ENCODE results near the gene TOR2A. TPM values are rescaled to one million over a fixed set of nuclear protein-coding genes. Genes with fewer than 3 reads are reported as not detected.

The TOR2A gene
- total RNA-seq (12.7 TPM), polyA plus RNA-seq (ENCODE audit: insufficient read depth, low read depth, low replicate concordance) (14.5 TPM)
- long read RNA-seq, donor 1, transcript TOR2A-203 (5 exons, 1,523 nt): major isoform, 5 of 9 reads
- long read RNA-seq, donor 1, partial matches to known transcripts: 0 of 9 reads
- long read RNA-seq, donor 1, other reads (novel, unspliced or antisense): 0 of 9 reads
- long read RNA-seq, donor 2, partial matches to known transcripts: 0 of 9 reads
- long read RNA-seq, donor 2, other reads (novel, unspliced or antisense): 0 of 9 reads
- long read RNA-seq, donor 3, transcript TOR2A-203 (5 exons, 1,523 nt): major isoform, 5 of 9 reads
- long read RNA-seq, donor 3, partial matches to known transcripts: 0 of 9 reads
- long read RNA-seq, donor 3, other reads (novel, unspliced or antisense): 0 of 9 reads
- long read RNA-seq, donor 4, partial matches to known transcripts: 26 of 49 reads
- long read RNA-seq, donor 4, other reads (novel, unspliced or antisense): 19 of 49 reads
- long read RNA-seq, donor 5: 0 reads
- long read RNA-seq, donor 6, partial matches to known transcripts: 0 of 8 reads
- long read RNA-seq, donor 6, other reads (novel, unspliced or antisense): 7 of 8 reads
- long read RNA-seq, donor 7, transcript TOR2A-203 (5 exons, 1,523 nt): major isoform, 9 of 18 reads
- long read RNA-seq, donor 7, partial matches to known transcripts: 3 of 18 reads
- long read RNA-seq, donor 7, other reads (novel, unspliced or antisense): 4 of 18 reads
- long read RNA-seq, donor 8, transcript TOR2A-203 (5 exons, 1,523 nt): major isoform, 5 of 33 reads
- long read RNA-seq, donor 8, partial matches to known transcripts: 24 of 33 reads
- long read RNA-seq, donor 8, other reads (novel, unspliced or antisense): 0 of 33 reads
- long read RNA-seq, donor 9, partial matches to known transcripts: 0 of 4 reads
- long read RNA-seq, donor 9, other reads (novel, unspliced or antisense): 0 of 4 reads
- long read RNA-seq, donor 10, transcript TOR2A-203 (5 exons, 1,523 nt): major isoform, 5 of 8 reads
- long read RNA-seq, donor 10, partial matches to known transcripts: 0 of 8 reads
- long read RNA-seq, donor 10, other reads (novel, unspliced or antisense): 0 of 8 reads

DNA sequence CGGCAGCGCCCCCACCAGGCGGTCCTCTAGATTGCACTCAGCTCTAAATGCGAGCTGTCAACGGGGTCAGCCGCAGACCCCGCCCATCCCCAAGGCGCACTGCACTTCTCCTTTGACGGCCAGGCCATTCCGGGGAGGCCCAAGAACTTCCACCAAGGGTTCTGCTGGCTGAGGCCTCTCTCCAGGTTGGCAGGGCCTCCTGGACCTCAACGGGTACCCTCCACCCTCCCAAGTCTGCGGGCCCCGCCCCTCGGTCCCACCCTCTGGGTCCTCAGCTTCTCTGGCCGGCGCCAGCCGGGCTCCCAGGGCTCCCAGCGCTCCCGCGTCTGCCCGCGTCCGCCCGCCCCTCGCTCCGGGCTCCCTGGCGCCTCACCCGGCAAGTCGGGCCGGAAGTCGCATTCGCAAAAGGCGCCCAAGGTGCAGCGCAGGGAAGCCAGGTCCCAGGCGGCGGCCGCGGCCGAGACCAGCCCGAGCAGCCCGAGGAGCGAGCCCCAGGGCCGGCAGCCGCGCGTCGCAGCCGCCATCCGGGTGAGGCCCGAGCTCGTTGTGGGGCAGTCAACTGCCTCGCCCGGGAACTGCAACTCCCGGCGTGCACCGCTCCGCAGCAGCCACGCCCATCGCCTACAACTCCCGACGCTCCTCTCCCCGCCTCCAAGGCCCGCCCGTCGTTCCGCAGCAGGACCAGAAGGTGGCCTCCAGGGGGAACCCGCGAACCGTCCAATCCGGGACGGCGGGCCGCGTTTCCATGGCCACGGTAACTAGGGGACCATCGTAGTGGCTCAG is at the start of gene TOR2A:
TOR2A (minus strand) TSS at position 548 of the 783 bp plus-strand sequence; CDS start at position 524, 24 bp downstream.
- Histone ChIP-seq H3K27me3 (ENCODE audit: control insufficient read depth, insufficient read depth, low read length) (no peaks in the 10 kb centered on the region), H3K9ac (ENCODE audit: low read length in 3 of 3) (peak within 1 kb of the TSS in 2 of 3 donors; percentile 23 to 69), H3K4me3 (ENCODE audit: low read length in 3 of 3) (peak within 1 kb of the TSS; percentile 51 to 80 (median 57)), H3K4me1 (ENCODE audit: control insufficient read depth in 2 of 3, insufficient read depth in 2 of 3, low read depth in 1 of 3, low read length in 3 of 3) (peaks cover 0 to 10% (median 7%) of the 10 kb centered on the region in 3 donors), H3K27ac (ENCODE audit: low read depth in 2 of 2, low read length in 2 of 2) (peak within 1 kb of the TSS; percentile 83 to 95), H3K9me3 (ENCODE audit: control insufficient read depth in 2 of 3, insufficient read depth in 1 of 3, low read length in 3 of 3) (no peaks in the 10 kb centered on the region), H3K36me3 (ENCODE audit: control insufficient read depth in 2 of 3, insufficient read depth in 3 of 3, low read length in 3 of 3) (no peaks in the 10 kb centered on the region)
- DNase-seq (peak; percentile 99), FAIRE-seq (peak; percentile 82)
- TF ChIP-seq CTCF (IDR thresholded peaks at IDR 0.05; ENCODE audit: borderline replicate concordance, extremely low read depth, insufficient read depth): peak; percentile 99
- intact Hi-C loops (cut with DNase I): no loop called here

DNA sequence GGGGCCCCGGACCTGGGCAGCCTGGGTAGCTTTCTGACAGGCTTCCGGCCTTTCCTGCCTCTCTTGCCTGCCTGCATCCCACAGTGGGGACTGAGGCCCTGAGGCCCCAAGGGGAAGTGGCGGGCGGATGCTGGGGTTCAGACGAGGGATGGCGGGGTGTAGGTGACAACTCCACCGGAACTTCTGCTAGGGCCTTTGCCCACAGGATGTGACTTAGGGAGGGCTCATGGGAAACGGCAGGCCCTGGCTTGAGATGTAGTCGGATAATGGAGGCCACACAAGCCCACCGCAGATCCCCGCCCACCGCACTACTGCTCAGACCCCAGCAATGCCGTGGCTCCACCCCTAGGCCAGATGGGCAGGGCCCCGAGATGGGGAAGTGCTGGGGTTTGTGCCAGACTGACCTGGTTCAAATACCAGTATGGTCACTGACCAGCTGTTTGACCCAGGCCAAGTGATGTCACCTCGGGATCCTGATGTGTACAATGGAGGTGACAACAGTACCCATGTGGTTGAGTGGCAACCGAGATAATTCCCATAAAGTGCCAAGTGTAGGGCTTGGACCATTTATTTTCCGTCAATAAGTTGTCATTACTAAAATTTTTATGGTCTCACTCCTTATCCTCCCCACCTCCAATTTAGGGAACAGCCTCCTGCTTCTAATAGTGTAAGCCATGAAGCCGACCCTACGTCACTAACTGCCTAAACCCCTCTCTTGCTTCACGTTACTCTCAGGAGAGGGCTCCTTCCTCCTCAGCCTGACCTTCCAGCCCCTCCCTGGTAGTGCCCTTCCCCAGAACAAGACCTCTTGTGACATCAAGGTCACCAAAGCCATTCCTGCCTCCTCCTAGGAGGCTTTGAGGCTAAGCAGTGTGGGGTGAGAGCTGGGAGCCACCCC is 48.3 kb upstream of the TOR2A start:
- H3K4me3 ChIP-seq (ENCODE audit: low read length in 3 of 3): no peak overlapping the region
- H3K27me3 ChIP-seq (ENCODE audit: control insufficient read depth, insufficient read depth, low read length): no peaks in the 10 kb centered on the region
- no peak for TF ChIP-seq CTCF (IDR thresholded peaks at IDR 0.05; ENCODE audit: borderline replicate concordance, extremely low read depth, insufficient read depth)
- H3K9me3 ChIP-seq (ENCODE audit: control insufficient read depth in 2 of 3, insufficient read depth in 1 of 3, low read length in 3 of 3): no peaks in the 10 kb centered on the region
- intact Hi-C loops (cut with DNase I): no loop called here
- FAIRE-seq: no peak
- H3K9ac ChIP-seq (ENCODE audit: low read length in 3 of 3): no peak overlapping the region
- peaks cover 3 to 13% (median 7%) of the 10 kb centered on the region in 3 donors for H3K36me3 ChIP-seq (ENCODE audit: control insufficient read depth in 2 of 3, insufficient read depth in 3 of 3, low read length in 3 of 3)
- DNase-seq: peak in 1 of 5 donors; percentile 87
- H3K27ac ChIP-seq (ENCODE audit: low read depth in 2 of 2, low read length in 2 of 2): peak overlapping the region in 1 of 2 donors; percentile 41
- peaks cover 0 to 9% (median 4%) of the 10 kb centered on the region in 3 donors for H3K4me1 ChIP-seq (ENCODE audit: control insufficient read depth in 2 of 3, insufficient read depth in 2 of 3, low read depth in 1 of 3, low read length in 3 of 3)
